NCI-H146 treated with DMSO at 0.1 percent for 48 hours (cell line): ENCODE data around the gene SMNDC1.
A peak's percentile ranks its signal among the peaks of the same experiment; 100 is the strongest.

Source experiments
- DNase-seq: peaks from one replicate; lab custom pipeline; 2025; ENCODE audit not compliant: unreplicated experiment; lab: John Stamatoyannopoulos, UW

SMNDC1 gene

GRCh38 chr10:110327262-110327914 lies 22.7 kb upstream of the SMNDC1 start:
- DNase-seq, result no peak

- DNase-seq, result no peak
Observed at GRCh38 chr10:110326351-110327032, 21.8 kb upstream of the SMNDC1 start.

- no peak for DNase-seq
Observed at GRCh38 chr10:110324805-110325280, 20.1 kb upstream of the SMNDC1 start.

GRCh38 chr10:110324201-110324804 lies 19.6 kb upstream of the SMNDC1 start:
- no peak for DNase-seq

- no peak for DNase-seq
Observed at GRCh38 chr10:110323503-110323902, 18.8 kb upstream of the SMNDC1 start.

GRCh38 chr10:110321869-110322620 lies 17.3 kb upstream of the SMNDC1 start:
- DNase-seq, result no peak

- no peak for DNase-seq
Observed at GRCh38 chr10:110317866-110318850, 13.4 kb upstream of the SMNDC1 start.

GRCh38 chr10:110313674-110314073 lies 9.0 kb upstream of the SMNDC1 start:
- DNase-seq, result no peak

GRCh38 chr10:110312206-110312605 lies 7.5 kb upstream of the SMNDC1 start:
- no peak for DNase-seq

- DNase-seq, result peak; percentile 27
Observed at GRCh38 chr10:110311357-110311949, 6.7 kb upstream of the SMNDC1 start.

- no peak for DNase-seq
Observed at GRCh38 chr10:110310741-110311140, 6.0 kb upstream of the SMNDC1 start.

- DNase-seq, result no peak
Observed at GRCh38 chr10:110307805-110308204, 3.1 kb upstream of the SMNDC1 start.

- DNase-seq, result no peak
Observed at GRCh38 chr10:110306452-110306768, 1.7 kb upstream of the SMNDC1 start.

- DNase-seq, result peak; percentile 44
Observed at GRCh38 chr10:110305767-110306451, 1.2 kb upstream of the SMNDC1 start.

GRCh38 chr10:110304394-110304779 lies 333 bp downstream of the SMNDC1 start:
- DNase-seq, result no peak

GRCh38 chr10:110303681-110304080 lies 1.0 kb downstream of the SMNDC1 start:
- DNase-seq, result no peak

GRCh38 chr10:110300486-110300986 lies 4.2 kb downstream of the SMNDC1 start:
- no peak for DNase-seq

GRCh38 chr10:110296966-110297365 lies 7.8 kb downstream of the SMNDC1 start:
- DNase-seq, result no peak

- DNase-seq, result no peak
Observed at GRCh38 chr10:110286841-110287240, 17.9 kb downstream of the SMNDC1 start.
